ENCODE measurements around the gene LRRC23. TPM values are rescaled to one million over a fixed set of nuclear protein-coding genes. Genes with fewer than 3 reads are reported as not detected.

Gene LRRC23
- total and polyA plus RNA-seq, 2 of the 13 experiments (the other 11 are each of a cell fraction or from before 2014, with no cell fraction given), result 6.0 to 7.8 TPM

DNA sequence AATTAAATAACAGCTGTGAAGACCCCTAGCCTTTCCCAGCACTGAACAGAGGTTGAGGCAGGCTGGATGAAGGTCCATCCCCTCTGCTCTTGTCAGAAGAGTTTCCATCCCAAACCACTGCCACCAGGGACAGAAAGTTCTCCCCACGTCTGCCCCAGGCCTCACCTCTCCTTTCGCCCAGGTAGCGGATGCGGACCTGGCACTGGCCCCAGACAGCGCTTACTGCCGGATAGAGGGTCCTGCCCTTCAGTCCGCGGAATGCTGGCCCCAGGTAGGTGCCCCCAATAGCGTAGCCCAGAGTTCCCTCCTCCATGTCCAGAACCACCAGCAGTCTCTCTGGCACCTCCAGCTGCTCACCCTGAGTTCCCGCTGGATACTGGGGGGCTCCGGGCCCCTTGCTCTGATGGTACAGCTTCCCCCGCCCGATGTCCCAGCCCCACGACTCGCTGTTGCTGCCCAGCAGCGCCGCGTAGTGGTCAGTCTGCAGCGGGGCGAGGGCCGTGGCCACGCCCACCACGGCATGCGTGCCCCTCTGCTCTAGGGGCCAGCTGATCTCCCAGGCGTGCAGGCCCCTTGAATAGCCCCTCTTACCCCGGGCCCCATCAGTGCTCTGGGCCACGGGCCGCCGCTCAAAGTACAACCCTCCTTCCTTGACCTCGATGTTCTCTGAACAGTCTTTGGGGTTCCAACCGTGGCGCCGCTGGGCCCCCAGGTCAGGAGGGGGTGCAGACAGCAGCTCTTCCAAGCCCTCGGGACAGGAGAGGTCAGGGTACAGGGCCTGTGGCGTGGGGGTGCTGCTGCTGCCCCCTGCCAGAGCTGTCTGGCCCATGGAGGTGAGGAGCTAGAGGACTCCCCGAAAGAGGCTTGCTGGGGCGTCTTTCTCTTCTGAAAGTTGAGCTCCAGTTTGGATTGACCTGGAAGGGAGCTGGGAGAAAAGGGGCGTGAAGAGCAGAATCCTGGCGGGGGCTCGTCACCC lies 32.3 kb upstream of the LRRC23 start (continued):
- TF ChIP-seq, protein P1, sequence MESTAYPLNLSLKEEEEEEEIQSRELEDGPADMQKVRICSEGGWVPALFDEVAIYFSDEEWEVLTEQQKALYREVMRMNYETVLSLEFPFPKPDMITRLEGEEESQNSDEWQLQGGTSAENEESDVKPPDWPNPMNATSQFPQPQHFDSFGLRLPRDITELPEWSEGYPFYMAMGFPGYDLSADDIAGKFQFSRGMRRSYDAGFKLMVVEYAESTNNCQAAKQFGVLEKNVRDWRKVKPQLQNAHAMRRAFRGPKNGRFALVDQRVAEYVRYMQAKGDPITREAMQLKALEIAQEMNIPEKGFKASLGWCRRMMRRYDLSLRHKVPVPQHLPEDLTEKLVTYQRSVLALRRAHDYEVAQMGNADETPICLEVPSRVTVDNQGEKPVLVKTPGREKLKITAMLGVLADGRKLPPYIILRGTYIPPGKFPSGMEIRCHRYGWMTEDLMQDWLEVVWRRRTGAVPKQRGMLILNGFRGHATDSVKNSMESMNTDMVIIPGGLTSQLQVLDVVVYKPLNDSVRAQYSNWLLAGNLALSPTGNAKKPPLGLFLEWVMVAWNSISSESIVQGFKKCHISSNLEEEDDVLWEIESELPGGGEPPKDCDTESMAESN (CRISPR knock-in tag; conservative IDR thresholded peaks at IDR 0.05), result 0 out of 2 replicates have a peak, but pooled peaks have one; percentile 16
- TF ChIP-seq, protein P2, sequence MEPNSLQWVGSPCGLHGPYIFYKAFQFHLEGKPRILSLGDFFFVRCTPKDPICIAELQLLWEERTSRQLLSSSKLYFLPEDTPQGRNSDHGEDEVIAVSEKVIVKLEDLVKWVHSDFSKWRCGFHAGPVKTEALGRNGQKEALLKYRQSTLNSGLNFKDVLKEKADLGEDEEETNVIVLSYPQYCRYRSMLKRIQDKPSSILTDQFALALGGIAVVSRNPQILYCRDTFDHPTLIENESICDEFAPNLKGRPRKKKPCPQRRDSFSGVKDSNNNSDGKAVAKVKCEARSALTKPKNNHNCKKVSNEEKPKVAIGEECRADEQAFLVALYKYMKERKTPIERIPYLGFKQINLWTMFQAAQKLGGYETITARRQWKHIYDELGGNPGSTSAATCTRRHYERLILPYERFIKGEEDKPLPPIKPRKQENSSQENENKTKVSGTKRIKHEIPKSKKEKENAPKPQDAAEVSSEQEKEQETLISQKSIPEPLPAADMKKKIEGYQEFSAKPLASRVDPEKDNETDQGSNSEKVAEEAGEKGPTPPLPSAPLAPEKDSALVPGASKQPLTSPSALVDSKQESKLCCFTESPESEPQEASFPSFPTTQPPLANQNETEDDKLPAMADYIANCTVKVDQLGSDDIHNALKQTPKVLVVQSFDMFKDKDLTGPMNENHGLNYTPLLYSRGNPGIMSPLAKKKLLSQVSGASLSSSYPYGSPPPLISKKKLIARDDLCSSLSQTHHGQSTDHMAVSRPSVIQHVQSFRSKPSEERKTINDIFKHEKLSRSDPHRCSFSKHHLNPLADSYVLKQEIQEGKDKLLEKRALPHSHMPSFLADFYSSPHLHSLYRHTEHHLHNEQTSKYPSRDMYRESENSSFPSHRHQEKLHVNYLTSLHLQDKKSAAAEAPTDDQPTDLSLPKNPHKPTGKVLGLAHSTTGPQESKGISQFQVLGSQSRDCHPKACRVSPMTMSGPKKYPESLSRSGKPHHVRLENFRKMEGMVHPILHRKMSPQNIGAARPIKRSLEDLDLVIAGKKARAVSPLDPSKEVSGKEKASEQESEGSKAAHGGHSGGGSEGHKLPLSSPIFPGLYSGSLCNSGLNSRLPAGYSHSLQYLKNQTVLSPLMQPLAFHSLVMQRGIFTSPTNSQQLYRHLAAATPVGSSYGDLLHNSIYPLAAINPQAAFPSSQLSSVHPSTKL (CRISPR knock-in tag; IDR thresholded peaks at IDR 0.05), result peak; percentile 61
- TF ChIP-seq ZNF337 (CRISPR knock-in tag; IDR thresholded peaks at IDR 0.05; ENCODE audit: borderline replicate concordance, low read depth), result 0 out of 2 replicates have a peak, but pooled peaks have one; percentile 3
- TF ChIP-seq IRF1 (CRISPR knock-in tag; IDR thresholded peaks at IDR 0.05; ENCODE audit: low read depth), result no peak
- peak; percentile 71 for TF ChIP-seq GABPB1 (CRISPR knock-in tag; IDR thresholded peaks at IDR 0.05)
- TF ChIP-seq, protein P3, sequence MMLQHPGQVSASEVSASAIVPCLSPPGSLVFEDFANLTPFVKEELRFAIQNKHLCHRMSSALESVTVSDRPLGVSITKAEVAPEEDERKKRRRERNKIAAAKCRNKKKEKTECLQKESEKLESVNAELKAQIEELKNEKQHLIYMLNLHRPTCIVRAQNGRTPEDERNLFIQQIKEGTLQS (CRISPR knock-in tag; IDR thresholded peaks at IDR 0.05), result no peak
- 0 out of 2 replicates have a peak, but pooled peaks have one; percentile 30 for TF ChIP-seq GATA4 (IDR thresholded peaks at IDR 0.05; ENCODE audit: borderline replicate concordance, low read depth)
- TF ChIP-seq, protein P4, sequence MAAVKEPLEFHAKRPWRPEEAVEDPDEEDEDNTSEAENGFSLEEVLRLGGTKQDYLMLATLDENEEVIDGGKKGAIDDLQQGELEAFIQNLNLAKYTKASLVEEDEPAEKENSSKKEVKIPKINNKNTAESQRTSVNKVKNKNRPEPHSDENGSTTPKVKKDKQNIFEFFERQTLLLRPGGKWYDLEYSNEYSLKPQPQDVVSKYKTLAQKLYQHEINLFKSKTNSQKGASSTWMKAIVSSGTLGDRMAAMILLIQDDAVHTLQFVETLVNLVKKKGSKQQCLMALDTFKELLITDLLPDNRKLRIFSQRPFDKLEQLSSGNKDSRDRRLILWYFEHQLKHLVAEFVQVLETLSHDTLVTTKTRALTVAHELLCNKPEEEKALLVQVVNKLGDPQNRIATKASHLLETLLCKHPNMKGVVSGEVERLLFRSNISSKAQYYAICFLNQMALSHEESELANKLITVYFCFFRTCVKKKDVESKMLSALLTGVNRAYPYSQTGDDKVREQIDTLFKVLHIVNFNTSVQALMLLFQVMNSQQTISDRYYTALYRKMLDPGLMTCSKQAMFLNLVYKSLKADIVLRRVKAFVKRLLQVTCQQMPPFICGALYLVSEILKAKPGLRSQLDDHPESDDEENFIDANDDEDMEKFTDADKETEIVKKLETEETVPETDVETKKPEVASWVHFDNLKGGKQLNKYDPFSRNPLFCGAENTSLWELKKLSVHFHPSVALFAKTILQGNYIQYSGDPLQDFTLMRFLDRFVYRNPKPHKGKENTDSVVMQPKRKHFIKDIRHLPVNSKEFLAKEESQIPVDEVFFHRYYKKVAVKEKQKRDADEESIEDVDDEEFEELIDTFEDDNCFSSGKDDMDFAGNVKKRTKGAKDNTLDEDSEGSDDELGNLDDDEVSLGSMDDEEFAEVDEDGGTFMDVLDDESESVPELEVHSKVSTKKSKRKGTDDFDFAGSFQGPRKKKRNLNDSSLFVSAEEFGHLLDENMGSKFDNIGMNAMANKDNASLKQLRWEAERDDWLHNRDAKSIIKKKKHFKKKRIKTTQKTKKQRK (IDR thresholded peaks at IDR 0.05; ENCODE audit: low read length), result no peak
- TF ChIP-seq, protein P5, sequence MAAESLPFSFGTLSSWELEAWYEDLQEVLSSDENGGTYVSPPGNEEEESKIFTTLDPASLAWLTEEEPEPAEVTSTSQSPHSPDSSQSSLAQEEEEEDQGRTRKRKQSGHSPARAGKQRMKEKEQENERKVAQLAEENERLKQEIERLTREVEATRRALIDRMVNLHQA (CRISPR knock-in tag; IDR thresholded peaks at IDR 0.05), result no peak
- TF ChIP-seq, protein P6, sequence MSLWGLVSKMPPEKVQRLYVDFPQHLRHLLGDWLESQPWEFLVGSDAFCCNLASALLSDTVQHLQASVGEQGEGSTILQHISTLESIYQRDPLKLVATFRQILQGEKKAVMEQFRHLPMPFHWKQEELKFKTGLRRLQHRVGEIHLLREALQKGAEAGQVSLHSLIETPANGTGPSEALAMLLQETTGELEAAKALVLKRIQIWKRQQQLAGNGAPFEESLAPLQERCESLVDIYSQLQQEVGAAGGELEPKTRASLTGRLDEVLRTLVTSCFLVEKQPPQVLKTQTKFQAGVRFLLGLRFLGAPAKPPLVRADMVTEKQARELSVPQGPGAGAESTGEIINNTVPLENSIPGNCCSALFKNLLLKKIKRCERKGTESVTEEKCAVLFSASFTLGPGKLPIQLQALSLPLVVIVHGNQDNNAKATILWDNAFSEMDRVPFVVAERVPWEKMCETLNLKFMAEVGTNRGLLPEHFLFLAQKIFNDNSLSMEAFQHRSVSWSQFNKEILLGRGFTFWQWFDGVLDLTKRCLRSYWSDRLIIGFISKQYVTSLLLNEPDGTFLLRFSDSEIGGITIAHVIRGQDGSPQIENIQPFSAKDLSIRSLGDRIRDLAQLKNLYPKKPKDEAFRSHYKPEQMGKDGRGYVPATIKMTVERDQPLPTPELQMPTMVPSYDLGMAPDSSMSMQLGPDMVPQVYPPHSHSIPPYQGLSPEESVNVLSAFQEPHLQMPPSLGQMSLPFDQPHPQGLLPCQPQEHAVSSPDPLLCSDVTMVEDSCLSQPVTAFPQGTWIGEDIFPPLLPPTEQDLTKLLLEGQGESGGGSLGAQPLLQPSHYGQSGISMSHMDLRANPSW (CRISPR knock-in tag; IDR thresholded peaks at IDR 0.05; ENCODE audit: borderline replicate concordance), result no peak
- TF ChIP-seq ETV5 (CRISPR knock-in tag; IDR thresholded peaks at IDR 0.05; ENCODE audit: borderline replicate concordance), result peak; percentile 21; the same call in 1 of the 2 replicates
- TF ChIP-seq TBX3 (IDR thresholded peaks at IDR 0.05; ENCODE audit: borderline replicate concordance), result no peak
- TF ChIP-seq IKZF1 (IDR thresholded peaks at IDR 0.05), result no peak
